Naive thymus-derived CD8-positive, alpha-beta T cell (primary cell): ENCODE data around the gene TSR1. TPM values are rescaled to one million over a fixed set of nuclear protein-coding genes. Genes with fewer than 3 reads are reported as not detected.

ENCODE experiments used
- ATAC-seq, 2 donors: fragments of 150-1000 bp; cut with Tn5 transposase in 1 of 2; sonication (Bioruptor Pico), chemical (Tn5 transposase) in 1 of 2; 1 replicate in 1 of 2; 2 replicates in 1 of 2; pipeline ENCODE4 v1.10.0; 2021; ENCODE audit warnings: mild to moderate bottlenecking in 2 of 2, moderate library complexity in 2 of 2
- POLR2A ChIA-PET: fragments of 350-600 bp; sonication (Branson Sonifier 250); formaldehyde crosslinking; loops from one replicate; lab custom pipeline; 2021; ENCODE audit warnings: antibody characterized with exemption; lab: Charles Lee
- DNase-seq, 10 donors: peaks; one replicate each; pipeline versions ENCODE4 v3.0.0 to v3.0.0-alpha.2; 2020 to 2022
- H3K27ac Mint-ChIP-seq, 10 donors: one replicate each; pipeline ENCODE4 v1.8.0; 2020 to 2022; ENCODE audit warnings: mild to moderate bottlenecking in 10 of 10, mixed read lengths in 10 of 10, moderate library complexity in 4 of 10, inconsistent platforms in 1 of 10
- H3K27me3 Mint-ChIP-seq, 5 donors: one replicate each; pipeline ENCODE4 v1.8.0; 2021 to 2022; ENCODE audit warnings: mixed read lengths in 5 of 5
- H3K36me3 Mint-ChIP-seq, 3 donors: one replicate each; pipeline ENCODE4 v1.8.0; 2020 to 2022; ENCODE audit warnings: mixed read lengths in 3 of 3, mild to moderate bottlenecking in 2 of 3, inconsistent platforms in 1 of 3
- H3K4me1 Mint-ChIP-seq, 4 donors: one replicate each; pipeline ENCODE4 v1.8.0; 2021 to 2022; ENCODE audit warnings: mixed read lengths in 4 of 4
- H3K4me3 Mint-ChIP-seq, 10 donors: one replicate each; pipeline ENCODE4 v1.8.0; 2020 to 2022; ENCODE audit warnings: mild to moderate bottlenecking in 10 of 10, mixed read lengths in 10 of 10, moderate library complexity in 6 of 10, inconsistent platforms in 1 of 10
- H3K9me3 Mint-ChIP-seq, 9 donors: one replicate each; pipeline ENCODE4 v1.8.0; 2020 to 2022; ENCODE audit warnings: mixed read lengths in 9 of 9, mild to moderate bottlenecking in 3 of 9, inconsistent platforms in 1 of 9, moderate library complexity in 1 of 9
- polyA plus RNA-seq, 3 donors: library from polyadenylated mRNA; unstranded; fragments of 300-500 nt; fragmentation: Illumina TruSeq; gene quantifications; one replicate each; pipeline ENCODE4 v1.2.3, GENCODE V29; 2021
- total RNA-seq, 8 experiments: library from RNA in 2 of 8; stranded (reverse) in 2 of 8; gene quantifications; one replicate each; pipeline ENCODE4 v1.2.3 and lab custom pipeline; 2021 to 2026

The TSR1 gene
- total RNA-seq (10 to 100 TPM; 35.1 to 37.1 TPM), polyA plus RNA-seq (10 to 100 TPM; 12.0 to 22.1 (median 14.0) TPM), total RNA-seq (lab: John Stamatoyannopoulos, UW) (67.2 to 436 (median 80.0) reads per million in 6 experiments)

DNA sequence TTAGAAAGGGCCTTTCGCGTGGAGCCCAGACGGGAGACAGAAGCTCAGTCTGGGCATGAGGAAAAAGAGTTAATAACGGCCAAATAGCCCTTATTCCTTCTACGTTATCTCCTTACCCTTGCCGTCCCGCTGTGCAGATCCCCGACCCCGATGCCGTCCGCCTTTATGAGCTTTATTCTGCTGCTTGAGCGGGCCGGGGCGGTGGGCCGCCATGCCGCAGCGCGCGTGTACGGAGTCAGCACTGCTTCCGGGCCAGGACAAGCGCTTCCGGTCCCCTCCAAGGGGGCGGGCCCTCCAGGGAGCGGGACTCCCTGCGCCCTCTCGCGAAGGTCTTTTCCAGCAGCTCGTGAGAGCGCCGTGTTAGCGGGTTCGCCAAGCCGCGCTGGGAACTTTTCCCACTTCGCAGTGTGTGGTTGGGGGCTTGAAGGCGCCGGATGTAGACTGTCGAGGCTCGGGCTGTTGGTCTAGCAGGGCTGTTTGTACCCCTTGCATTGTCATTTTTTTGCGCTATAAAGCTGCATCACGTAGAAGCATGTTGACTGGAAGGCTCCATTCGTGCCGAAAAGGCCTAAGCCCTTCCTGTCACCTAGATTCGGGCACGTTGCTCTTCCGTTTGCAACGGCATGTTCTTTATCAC is at the start of gene TSR1:
Gene TSR1, minus strand, starts transcription at position 243 of the 637 bp plus-strand sequence. Its CDS starts 30 bp downstream, at position 213.
- no peaks in the 10 kb centered on the region for H3K9me3 Mint-ChIP-seq
- H3K4me1 Mint-ChIP-seq: peaks cover 16 to 38% (median 22%) of the 10 kb centered on the region in 4 donors
- peak within 1 kb of the TSS; percentile 93 to 99 (median 97) for H3K27ac Mint-ChIP-seq
- H3K36me3 Mint-ChIP-seq: peaks cover 6 to 8% (median 6%) of the 10 kb centered on the region in 3 donors
- POLR2A ChIA-PET: interaction anchor here (0.6 to 4.2 kb wide), 25 partner anchors 8 to 706 kb away, joined by 3 to 38 read pairs (median 4); partner anchors contain the start of genes MNT, PAFAH1B1, SMG6 and SRR
- no peaks in the 10 kb centered on the region for H3K27me3 Mint-ChIP-seq
- H3K4me3 Mint-ChIP-seq: peak within 1 kb of the TSS in 9 of 10 donors; percentile 97 to 100 (median 99)
- ATAC-seq (peak; percentile 78 to 83), DNase-seq (peak; percentile 84 to 93 (median 86))

DNA sequence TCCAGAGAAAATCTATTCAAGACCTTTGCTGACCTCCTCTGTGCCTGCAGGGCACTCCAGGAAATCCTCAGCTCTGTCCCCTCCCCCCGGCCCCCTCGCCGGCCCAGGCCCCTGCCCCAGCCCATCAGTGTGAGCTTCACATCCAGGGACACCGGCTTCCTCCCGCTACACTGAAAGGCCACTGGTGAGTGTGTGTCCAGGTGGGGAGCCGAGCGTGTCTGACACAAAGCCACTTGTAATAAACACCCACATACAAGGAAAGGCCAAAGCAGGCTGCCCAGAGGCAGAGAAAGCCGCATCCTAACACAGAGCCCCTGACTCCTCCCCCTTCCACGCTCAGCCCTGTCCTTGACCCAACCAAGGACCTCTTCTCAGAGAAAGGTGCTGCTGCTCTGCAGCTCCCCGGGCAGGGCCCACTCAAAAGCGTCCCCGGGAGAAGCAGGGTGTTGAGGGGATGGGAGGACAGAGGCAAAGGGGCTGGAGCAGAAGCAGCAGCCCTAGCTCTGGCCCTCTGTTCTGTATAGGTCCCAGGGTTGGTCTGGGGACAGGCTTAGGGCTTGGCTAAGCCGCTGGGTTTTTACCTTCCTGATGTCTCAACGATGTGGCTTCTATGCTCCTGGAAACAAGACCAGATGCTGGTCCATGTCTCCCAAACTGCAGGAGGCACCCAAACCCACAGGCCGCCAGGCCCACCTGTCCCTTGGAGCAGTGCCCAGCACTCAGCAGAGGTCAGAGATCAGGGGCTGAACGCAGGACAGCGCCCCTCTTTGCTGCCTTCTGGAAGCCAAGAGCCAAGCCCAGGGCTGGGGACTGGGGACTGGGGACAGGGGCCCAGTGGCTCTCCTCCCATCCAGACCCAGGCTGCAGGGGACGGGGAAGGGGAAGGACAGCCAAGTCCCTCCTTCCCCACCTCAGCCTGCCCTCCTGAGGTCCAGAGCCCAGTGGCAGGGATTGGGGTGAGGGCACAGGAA is 49.3 kb upstream of the TSR1 start:
- Mint-ChIP-seq H3K36me3 (peaks cover 0 to 31% (median 0%) of the 10 kb centered on the region in 3 donors), H3K4me3 (no peak overlapping the region), H3K27ac (peak overlapping the region in 2 of 10 donors; percentile 65 to 78), H3K27me3 (no peaks in the 10 kb centered on the region), H3K4me1 (peaks cover 10 to 29% (median 17%) of the 10 kb centered on the region in 4 donors), H3K9me3 (no peaks in the 10 kb centered on the region)
- ATAC-seq (no peak), DNase-seq (no peak)
- POLR2A ChIA-PET: interaction anchor here (1.2 to 5.7 kb wide), 3 partner anchors 8 to 30 kb away, joined by 3 to 56 read pairs (median 5); no protein-coding TSS in a partner anchor

DNA sequence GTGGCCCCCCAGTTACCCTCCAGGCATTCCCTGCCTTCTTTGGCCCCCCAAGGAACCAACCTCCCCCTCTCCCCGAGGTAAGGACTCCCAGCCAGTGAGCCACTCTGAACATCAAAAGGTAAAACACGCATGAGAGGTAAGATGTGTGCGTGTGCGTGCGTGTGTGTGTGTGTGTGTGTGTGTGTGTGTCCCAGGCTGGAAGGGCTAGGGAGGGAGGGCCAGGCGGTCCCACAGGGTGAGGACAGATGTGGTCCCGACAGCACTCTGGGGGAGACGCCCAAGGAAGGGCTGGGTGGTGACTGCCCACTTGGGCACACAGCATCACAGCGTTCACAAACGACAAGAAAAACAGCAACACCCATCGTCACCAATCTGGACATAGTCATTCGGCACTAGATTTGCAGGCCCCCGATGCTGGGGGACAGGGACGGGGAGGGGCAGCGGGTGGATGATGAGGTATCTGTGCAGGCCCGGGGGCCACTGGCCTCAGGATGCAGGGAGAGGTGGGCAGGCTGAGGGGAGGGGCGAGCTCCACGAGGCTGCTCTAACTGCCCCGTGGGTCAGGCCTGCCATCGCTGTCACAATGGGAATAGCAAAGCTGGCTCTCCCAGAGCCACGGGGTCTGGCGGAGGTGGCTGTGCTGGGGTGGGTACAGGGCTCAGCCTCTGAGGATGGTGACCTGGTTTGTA is 48.3 kb upstream of the TSR1 start:
- H3K9me3 Mint-ChIP-seq: no peaks in the 10 kb centered on the region

DNA sequence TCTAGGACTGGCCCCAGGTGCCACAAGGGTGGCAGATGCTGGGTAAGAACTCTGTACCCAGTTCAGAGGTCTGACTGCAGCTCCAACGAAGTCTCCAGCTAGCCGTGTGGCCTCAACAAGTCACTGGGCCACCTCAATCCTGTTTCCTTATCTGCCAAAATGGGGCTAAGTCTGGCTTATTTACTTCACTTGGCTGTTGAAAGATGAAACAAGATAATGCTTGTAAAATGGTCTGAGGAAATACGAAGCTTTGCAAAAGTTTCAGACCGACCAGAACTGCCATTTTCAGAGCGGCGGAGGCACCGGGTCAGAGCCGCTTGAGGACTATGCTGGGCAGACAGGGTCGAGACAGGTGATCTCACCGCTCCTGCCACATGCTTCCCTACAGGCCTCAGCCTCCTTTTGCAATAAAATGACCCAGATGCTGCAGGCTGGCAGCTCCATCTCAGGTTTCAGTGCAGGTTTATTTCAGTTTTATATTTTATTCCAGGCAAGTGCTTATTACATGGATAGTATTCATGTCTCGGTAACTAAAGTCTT is 47.4 kb upstream of the TSR1 start:
- Mint-ChIP-seq H3K36me3 (peaks cover 0 to 31% (median 0%) of the 10 kb centered on the region in 3 donors), H3K4me1 (peaks cover 5 to 12% (median 8%) of the 10 kb centered on the region in 4 donors), H3K4me3 (peak overlapping the region in 1 of 10 donors; percentile 48), H3K27ac (peak overlapping the region in 6 of 10 donors; percentile 8 to 62 (median 36)), H3K9me3 (no peaks in the 10 kb centered on the region), H3K27me3 (no peaks in the 10 kb centered on the region)
- ATAC-seq: no peak
- POLR2A ChIA-PET: interaction anchor here (0.7 to 5.7 kb wide), 7 partner anchors 9 to 49 kb away, joined by 3 to 56 read pairs (median 5); partner anchors contain the start of gene TSR1
- DNase-seq: no peak

More for the DNA sequence above, 48.3 kb upstream of the TSR1 start:
- H3K27ac Mint-ChIP-seq: peak overlapping the region in 2 of 10 donors; percentile 43 to 83
- H3K36me3 Mint-ChIP-seq: peaks cover 0 to 34% (median 0%) of the 10 kb centered on the region in 3 donors
- H3K27me3 Mint-ChIP-seq: no peaks in the 10 kb centered on the region
- peak overlapping the region in 1 of 10 donors; percentile 10 for H3K4me3 Mint-ChIP-seq
- POLR2A ChIA-PET: interaction anchor here (0.7 to 5.7 kb wide), 5 partner anchors 8 to 31 kb away, joined by 3 to 56 read pairs (median 5); no protein-coding TSS in a partner anchor
- DNase-seq (no peak), ATAC-seq (no peak)
- peaks cover 8 to 19% (median 13%) of the 10 kb centered on the region in 4 donors for H3K4me1 Mint-ChIP-seq

DNA sequence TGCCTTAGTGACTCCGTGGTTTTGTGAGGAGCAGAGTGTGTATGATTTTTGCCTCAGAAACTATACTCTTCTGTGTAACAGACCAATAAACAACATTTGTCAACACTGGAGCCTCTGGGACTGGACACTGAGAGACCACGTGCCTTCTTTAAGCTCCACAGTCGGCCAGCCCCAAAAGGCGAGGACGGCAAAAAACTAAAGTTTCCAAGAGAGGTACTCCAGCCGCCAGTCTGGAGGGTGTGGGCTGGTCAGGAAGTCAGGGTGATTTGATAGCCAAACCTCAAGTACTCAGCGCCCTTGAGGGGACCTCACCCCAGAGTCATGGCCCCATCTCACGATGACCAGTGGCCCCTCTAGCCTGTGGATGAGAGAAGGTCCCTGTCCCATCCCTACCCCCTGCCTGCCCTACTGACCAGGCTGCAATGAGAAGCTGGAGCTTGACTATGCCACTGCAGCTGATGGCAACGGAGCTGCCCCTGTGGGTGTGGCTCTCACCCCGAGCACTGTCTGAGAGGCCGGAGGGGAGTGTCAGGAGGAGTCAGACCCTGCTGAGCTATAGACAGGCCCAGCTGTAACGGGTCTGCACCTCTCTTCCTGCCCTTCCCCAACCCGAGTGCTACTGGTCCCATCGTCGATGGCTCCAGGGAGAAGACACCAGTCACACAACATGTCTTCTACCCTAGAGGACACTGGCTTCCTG is 44.8 kb upstream of the TSR1 start:
- no peak for ATAC-seq
- Mint-ChIP-seq H3K9me3 (no peaks in the 10 kb centered on the region), H3K27ac (peak overlapping the region in 1 of 10 donors; percentile 13), H3K36me3 (peaks cover 0 to 30% (median 0%) of the 10 kb centered on the region in 3 donors), H3K4me3 (no peak overlapping the region), H3K27me3 (no peaks in the 10 kb centered on the region), H3K4me1 (peaks cover 0 to 4% (median 2%) of the 10 kb centered on the region in 4 donors)
- POLR2A ChIA-PET: interaction anchor here (0.9 to 5.7 kb wide), 5 partner anchors 11 to 45 kb away, joined by 3 to 56 read pairs (median 5); partner anchors contain the start of gene TSR1
- DNase-seq: no peak

DNA sequence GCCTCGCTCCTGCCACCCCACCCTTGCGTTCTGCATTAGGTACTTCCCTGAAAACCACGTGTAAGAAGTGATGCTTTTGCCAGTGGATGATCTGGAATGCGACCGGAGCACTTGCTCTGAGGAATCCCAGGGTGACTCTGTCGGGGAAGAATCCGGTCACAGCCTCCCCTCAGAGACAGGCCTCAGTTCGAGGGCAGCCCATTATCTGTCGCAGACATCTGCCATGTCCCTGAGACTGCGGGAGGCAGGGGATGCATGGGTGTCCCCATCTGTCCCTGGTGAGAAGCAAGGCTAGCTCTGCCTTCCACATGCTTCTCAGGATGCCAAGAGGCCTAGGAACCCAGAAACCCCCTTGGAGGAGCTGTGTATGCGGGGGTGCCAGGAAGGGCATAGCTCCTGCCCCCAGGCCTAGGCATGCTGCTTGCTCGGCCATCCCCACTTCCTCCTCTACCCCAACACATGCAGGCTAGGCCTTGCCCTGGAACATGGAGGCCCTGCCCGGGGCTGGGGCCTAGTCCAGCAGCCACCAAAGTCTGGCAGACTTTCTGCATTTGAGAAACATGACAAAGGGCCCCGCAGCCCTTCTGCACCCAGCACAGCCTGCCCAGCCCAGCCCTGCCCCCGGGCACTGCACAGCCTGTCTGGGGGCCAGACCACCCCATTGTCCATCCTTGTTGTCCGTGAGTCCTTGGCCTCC is 44.1 kb upstream of the TSR1 start:
- H3K27ac Mint-ChIP-seq: no peak overlapping the region

DNA sequence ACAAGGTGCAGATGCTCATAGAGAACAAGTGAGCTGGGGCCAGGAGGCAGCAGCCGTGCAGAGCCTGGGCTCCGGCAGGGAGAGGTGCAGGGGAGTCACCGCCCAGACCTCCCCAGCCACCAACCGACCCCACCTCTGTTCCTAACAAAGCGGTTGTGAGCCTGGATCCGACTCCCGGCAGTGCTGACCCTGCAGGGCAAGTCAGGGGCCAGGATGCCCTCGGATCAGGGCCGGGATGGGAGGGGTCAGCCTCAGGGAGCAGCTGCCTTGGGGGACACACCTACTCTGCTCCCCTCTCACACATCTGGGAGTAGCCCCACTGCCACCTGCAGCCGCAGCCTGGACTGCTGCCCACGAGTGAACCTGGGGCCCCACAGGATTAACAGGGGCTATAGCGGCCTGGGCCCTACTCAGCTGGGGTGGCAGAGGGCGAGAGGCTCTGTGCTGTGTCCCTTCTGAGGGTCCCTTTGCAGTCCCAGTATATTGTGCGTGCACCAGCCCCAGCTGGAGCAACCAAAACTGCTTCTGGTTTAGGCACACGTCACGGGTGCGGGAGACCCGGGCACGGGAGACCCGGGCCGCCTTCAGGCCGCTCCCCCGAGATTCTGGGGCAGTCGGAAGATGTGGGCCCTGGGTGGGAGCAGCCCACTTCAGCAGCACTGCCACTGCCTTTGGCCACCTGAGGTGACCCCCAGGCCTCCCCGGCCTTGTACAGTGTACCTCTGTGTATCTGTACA is 43.4 kb upstream of the TSR1 start:
- H3K4me1 Mint-ChIP-seq: peaks cover 0 to 4% (median 2%) of the 10 kb centered on the region in 4 donors
- no peaks in the 10 kb centered on the region for H3K27me3 Mint-ChIP-seq
- no peaks in the 10 kb centered on the region for H3K9me3 Mint-ChIP-seq
- POLR2A ChIA-PET: interaction anchor here (0.7 to 5.7 kb wide), 2 partner anchors 11 to 36 kb away, joined by 3 to 56 read pairs; no protein-coding TSS in a partner anchor
- no peak for ATAC-seq
- no peak for DNase-seq
- peak overlapping the region in 1 of 10 donors; percentile 14 for H3K27ac Mint-ChIP-seq
- H3K4me3 Mint-ChIP-seq: no peak overlapping the region
- peaks cover 0 to 36% (median 0%) of the 10 kb centered on the region in 3 donors for H3K36me3 Mint-ChIP-seq

More for the DNA sequence above, 44.1 kb upstream of the TSR1 start:
- POLR2A ChIA-PET: interaction anchor here (0.9 to 5.7 kb wide), 3 partner anchors 12 to 44 kb away, joined by 3 to 56 read pairs (median 27); partner anchors contain the start of gene TSR1
- peaks cover 0 to 30% (median 0%) of the 10 kb centered on the region in 3 donors for H3K36me3 Mint-ChIP-seq
- no peaks in the 10 kb centered on the region for H3K9me3 Mint-ChIP-seq
- H3K27me3 Mint-ChIP-seq: no peaks in the 10 kb centered on the region
- H3K4me1 Mint-ChIP-seq: peaks cover 0 to 4% (median 2%) of the 10 kb centered on the region in 4 donors
- ATAC-seq (no peak), DNase-seq (no peak)
- H3K4me3 Mint-ChIP-seq: no peak overlapping the region

DNA sequence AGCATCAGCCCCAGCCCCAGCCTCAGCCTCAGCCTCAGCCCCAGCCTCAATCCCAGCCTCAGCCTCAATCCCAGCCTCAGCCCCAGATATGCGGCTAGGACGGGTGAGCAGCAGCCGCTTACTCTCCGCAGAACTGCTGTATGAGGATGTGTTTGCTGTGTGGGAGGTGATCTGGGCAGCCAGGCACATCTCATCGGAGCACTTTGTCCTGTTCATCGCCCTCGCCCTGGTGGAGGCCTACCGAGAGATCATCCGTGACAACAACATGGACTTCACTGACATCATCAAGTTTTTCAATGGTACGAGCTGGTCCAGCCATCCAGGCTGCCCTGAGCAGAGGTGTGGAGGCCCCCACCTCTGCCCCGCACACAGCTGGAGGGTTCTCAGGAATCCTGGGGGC is 42.6 kb upstream of the TSR1 start:
- Mint-ChIP-seq H3K36me3 (peaks cover 0 to 40% (median 0%) of the 10 kb centered on the region in 3 donors), H3K27me3 (no peaks in the 10 kb centered on the region), H3K9me3 (no peaks in the 10 kb centered on the region), H3K27ac (peak overlapping the region in 1 of 10 donors; percentile 14), H3K4me1 (peaks cover 0 to 4% (median 2%) of the 10 kb centered on the region in 4 donors), H3K4me3 (no peak overlapping the region)
- ATAC-seq: no peak
- DNase-seq: no peak
- POLR2A ChIA-PET: interaction anchor here (0.7 kb wide), 1 partner anchor 10 kb away, joined by 3 read pairs; no protein-coding TSS in a partner anchor

DNA sequence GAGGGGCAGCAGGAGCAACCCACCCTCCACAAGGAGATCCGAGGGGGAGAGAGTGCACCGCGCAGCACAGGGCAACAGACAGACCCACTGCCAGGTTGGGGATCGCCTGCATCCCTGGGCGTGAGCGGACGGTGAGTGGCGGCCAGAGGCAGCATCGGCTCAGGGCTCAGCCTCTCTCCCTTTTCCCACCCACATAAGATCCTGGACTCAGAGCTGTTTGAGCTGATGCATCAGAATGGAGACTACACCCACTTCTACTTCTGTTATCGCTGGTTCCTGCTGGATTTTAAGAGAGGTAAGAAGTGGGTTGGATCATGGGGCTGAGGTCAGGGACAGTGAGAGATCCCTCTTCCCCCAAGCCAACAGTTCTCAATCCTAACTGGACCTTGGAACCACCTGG is 41.4 kb upstream of the TSR1 start:
- Mint-ChIP-seq H3K9me3 (no peaks in the 10 kb centered on the region), H3K27me3 (no peaks in the 10 kb centered on the region), H3K36me3 (peaks cover 0 to 46% (median 0%) of the 10 kb centered on the region in 3 donors), H3K27ac (peak overlapping the region in 2 of 10 donors; percentile 68 to 75), H3K4me3 (no peak overlapping the region), H3K4me1 (peaks cover 0 to 2% (median under 1%) of the 10 kb centered on the region in 4 donors)
- no peak for ATAC-seq
- DNase-seq: no peak
- POLR2A ChIA-PET: no interaction called here

DNA sequence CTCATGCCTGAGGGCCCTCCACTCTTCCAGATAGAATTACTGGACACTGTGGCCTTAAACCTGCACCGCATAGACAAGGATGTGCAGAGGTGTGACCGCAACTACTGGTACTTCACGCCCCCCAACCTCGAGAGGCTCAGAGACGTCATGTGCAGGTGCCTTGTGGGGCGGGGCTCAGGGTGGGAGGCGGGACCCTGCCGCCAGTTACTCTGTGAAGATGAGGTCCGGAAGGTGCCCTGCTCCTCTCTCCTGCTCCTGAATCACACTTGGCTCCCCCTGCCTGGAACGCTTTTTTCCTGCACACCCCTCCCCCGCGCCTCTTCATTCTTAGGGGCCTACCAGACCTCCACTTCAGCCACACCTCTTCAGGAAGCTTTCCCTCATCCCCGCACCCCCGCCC is 39.9 kb upstream of the TSR1 start:
- no peak overlapping the region for H3K4me3 Mint-ChIP-seq
- DNase-seq (no peak), ATAC-seq (no peak)
- POLR2A ChIA-PET: no interaction called here
- H3K27me3 Mint-ChIP-seq: no peaks in the 10 kb centered on the region
- H3K9me3 Mint-ChIP-seq: no peaks in the 10 kb centered on the region
- H3K27ac Mint-ChIP-seq: peak overlapping the region in 2 of 10 donors; percentile 33 to 34
- H3K36me3 Mint-ChIP-seq: peaks cover 0 to 52% (median 0%) of the 10 kb centered on the region in 3 donors
- H3K4me1 Mint-ChIP-seq: no peaks in the 10 kb centered on the region
